OCI-M2 (cell line): ENCODE results near the gene POLR2F.

Experiments used
- DNase-seq: peaks from one replicate; lab custom pipeline; 2025; ENCODE audit not compliant: unreplicated experiment; lab: John Stamatoyannopoulos, UW

Gene POLR2F

GRCh38 chr22:37981282-37982011 is 27.9 kb downstream of the POLR2F start:
- DNase-seq: no peak

- DNase-seq: no peak
These were observed 28.8 kb downstream of the POLR2F start for GRCh38 chr22:37982151-37982785.

- DNase-seq: no peak
These were observed 29.7 kb downstream of the POLR2F start for GRCh38 chr22:37982938-37983859.

DNA sequence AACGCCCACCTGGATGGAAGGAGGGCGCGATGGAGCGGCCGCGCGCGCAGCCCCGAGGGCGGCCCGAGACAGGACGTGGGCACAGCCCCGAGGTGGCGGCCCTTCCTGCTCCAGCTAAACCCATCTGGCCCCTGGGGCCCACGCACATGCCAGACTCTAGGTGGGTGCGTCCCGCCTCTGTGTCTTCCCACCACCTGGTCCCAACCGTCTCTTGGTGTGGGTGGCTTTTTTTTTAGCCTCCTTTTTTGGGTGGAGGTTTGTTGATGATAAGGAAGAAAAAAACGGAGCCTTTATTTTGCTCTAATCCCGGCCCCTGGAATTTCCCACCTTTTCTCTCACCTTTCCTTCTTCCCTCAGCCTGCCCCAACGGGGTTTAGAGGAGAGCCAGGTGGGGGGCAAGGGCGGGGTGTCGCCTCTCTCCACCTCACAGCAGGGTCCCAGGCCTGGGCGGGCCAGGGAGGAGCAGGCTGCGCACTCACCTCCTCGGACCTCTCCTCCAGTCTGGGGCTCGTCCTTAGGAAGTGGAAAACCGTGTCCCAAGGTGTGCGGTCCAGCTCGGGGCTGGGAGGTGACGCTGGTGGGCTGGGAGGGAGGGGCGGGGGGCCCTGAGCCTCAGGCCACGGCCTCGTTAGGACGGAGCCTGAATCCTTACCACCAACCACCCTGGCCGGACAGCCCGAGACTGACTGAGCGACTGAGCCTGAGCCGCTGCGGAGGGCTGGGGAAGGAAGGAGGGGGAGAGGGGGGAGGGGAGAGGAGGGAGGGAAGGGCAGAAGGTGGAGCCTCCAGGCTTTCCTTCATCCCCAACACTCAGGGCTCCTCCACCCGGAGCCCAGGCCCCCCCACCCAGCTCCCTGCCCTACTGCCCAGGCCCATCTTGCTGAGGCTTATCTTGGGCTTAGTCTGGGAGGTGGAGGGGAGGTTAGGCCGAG is 30.6 kb downstream of the POLR2F start, which contains the start of gene SOX10:
Gene SOX10, minus strand, starts transcription at position 696 of the 932 bp plus-strand sequence. CDS start 771 bp downstream, outside the sequence.
- DNase-seq: no peak

- DNase-seq: no peak
These were observed 31.6 kb downstream of the POLR2F start for GRCh38 chr22:37985050-37985585.

DNA sequence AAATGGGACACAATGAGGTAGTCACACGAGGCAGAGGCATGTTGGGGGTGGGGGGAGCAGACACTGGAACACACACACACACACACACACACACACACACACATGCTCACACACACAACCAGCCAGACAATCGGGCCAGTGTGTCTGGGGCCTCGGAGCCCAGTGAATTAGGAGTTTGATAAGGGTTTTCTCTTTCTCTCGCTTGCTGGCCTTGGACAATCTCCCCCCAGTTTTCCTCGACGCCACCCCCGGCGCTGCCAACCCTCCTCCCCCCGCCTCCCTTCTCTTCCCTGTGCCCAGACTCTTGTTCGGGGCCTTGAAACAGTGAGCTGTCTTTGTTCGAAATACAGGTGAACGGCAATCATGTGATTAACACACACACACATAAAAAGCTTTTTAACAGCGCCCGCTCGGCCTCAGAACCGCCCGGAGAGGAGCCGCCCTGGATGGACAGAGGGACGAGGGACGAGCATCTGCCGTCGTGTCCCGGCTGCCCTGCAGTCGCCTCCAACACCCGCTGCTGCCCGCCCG is 32.3 kb downstream of the POLR2F start:
- no peak for DNase-seq

DNA sequence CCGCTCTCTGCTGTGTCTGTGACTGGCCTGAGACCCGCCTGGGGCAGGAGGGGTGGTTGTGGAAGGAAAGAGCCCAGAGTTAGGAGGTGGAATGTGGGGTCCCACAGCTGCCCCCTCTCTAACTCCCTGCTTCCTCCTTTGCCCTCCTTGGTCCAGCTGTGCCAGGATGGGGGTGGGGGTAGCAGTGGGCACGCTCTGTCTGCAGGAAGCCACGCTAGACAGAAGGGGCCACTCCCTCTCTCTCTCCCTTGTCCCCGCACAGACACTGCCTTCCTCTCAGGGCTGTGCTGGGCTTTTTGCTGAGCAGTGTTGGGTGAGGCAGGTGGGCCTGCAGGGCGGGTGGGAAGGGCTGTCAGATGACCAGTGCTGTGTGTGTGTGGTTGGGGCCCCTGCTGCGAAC is 32.9 kb downstream of the POLR2F start:
- no peak for DNase-seq

DNA sequence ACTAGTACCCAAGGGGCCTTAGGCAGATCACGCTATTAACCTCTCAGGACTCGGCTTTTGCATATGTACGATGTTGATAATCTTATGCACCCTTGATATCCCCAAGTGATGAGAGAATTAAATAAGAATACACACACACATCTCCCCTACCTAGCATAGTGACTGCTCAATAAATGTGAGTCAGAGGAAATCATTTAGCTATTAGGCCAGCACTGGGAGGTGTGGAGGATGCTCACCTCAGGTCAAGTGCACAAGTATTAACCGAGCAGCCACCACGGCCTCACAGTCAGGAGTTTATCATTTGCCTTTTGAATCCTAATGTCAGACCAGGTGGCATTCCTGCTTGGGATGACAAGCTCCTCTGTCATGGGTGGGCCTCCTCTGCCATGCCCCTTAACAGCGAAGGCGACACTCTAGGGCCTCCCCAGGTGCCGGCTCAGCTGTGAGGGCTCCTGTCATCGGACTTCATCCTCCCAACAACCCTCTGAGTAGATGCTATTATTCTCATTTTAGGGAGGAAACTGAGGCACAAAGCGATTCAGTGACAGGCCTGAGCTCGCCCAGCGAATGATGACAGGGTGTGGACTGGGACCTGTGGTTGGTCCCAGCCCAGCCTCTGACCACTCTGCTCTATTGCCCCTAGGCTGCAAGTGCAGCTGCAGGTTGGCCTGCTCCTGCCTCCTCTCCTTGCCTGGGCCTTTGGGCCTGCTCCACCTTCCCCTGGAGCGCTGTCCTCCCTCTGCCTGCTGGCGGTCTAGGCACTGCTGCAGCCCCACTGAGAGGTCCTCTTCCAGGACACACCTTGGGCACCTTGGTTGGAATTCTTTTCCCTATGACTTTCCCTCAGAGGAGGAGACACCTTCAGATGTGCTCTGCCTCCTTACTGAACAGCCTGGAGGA is 35.9 kb downstream of the POLR2F start:
- no peak for DNase-seq

- DNase-seq: no peak
These were observed 36.8 kb downstream of the POLR2F start for GRCh38 chr22:37990301-37990700.

- no peak for DNase-seq
These were observed 37.4 kb downstream of the POLR2F start for GRCh38 chr22:37990862-37991261.

DNA sequence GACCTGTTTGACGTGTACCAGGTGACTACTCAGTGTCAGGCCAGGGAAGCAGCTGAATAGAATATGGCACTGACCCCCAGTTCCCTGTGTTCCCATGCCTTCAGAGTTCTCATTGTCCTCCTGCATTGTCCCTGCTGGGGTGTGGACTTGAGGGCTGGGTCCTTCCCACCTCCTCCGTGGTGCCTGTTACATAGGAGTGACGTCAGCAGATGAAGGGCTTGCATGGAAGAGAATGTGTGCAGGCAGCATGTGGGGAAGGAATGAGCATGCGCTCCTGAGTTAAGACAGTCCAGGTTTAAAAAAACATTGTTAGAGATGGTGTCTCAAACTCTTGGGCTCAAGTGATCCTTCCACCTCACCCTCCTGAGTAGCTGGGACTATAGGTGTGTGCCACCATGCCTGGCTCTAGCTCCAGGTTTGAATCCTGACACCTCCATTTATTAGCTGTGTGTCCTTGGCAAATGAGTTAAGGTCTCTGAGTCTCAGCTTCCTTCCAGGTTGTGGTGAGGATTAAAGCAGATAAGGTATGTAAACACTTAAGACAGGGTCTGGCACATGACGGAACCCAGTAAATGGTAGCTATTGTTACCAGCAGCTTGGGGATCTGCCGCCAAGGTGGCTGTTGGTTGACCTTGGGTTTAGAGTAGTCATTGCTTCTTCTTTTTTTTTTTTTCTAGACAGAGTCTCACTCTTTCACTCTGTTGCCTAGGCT is 38.4 kb downstream of the POLR2F start:
- no peak for DNase-seq

DNA sequence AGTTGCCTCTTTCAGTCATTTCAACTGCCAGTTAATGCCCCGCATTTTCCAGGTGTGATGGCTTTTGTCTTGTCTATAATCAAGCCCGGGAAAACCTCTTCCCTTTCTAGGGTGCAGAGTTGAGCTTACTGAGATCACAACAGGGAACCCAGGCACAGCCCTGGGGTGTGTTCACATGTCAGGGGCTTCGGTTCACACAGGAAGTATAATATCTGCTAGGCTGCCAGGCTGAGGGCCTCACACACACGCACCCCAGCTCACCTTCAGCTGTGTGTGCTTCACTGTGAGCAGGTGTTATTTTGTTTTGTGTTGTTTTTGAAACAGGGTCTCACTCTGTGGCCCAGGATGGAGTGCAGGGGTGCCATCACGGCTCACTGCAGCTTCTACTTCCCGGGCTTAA is 40.5 kb downstream of the POLR2F start:
- no peak for DNase-seq

GRCh38 chr22:37994982-37995381 is 41.5 kb downstream of the POLR2F start:
- no peak for DNase-seq

GRCh38 chr22:37995460-37995859 is 42.0 kb downstream of the POLR2F start:
- DNase-seq: no peak

GRCh38 chr22:37996079-37996478 is 42.6 kb downstream of the POLR2F start:
- DNase-seq: peak; percentile 47

GRCh38 chr22:37996515-37997246 is 43.2 kb downstream of the POLR2F start:
- no peak for DNase-seq

DNA sequence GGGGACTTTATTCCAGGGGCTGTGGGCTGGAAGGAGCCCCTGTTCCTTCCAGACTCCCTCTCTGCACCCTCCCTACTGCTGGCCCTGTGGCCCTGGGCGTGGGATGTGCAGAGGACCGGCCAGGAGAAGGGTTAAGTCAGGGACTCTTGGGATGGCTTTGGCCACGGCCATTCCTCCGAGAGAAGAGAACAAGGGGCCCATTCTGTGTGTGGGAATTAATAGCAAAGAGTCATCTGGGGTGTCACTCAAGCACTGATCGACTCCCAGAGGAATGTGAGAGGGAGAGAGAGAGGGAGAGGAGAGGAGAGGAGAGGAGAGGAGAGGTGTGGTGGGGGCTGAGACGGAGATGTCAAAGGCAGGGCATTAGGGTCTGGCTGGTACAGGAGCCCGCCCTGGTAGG is 45.0 kb downstream of the POLR2F start:
- DNase-seq: no peak

DNA sequence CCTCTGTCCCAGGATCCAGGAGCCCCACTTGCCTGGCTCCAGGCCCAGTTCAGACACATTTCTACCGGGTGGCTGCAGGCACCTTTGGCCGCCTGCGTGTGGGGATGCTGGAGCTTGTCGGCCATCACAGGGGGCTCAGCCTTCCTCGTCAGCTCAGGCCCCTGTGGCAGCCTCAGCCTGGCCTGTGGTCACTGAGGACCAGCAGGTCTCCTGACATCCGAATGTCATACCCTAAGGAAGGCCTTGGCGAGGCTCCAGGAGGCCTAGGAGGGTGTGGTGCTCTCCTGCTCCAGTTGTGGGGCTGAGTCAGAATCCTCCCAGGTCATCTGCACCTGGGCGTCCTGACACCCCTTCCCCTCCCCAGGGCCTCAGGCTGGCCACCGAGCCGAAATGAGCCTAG is 45.7 kb downstream of the POLR2F start:
- no peak for DNase-seq
